HepG2 (cell line): ENCODE results near the gene BCAM. TPM values are rescaled to one million over a fixed set of nuclear protein-coding genes. Genes with fewer than 3 reads are reported as not detected.

ENCODE experiments used
- DMAP1 ChIP-seq: IDR thresholded peaks from 2 replicates; pipeline ENCODE4 v1.6.1; 2016
- EP300 ChIP-seq, 3 experiments: sonication (generic) in 1 of 3; formaldehyde crosslinking in 1 of 3; IDR thresholded peaks; 2 replicates each; pipeline versions ENCODE4 v1.5.1 to v1.6.1; 2011 to 2020; ENCODE audit warnings: low read depth in 2 of 3, low read length in 2 of 3, borderline replicate concordance in 1 of 3, improper control_type of control experiment in 1 of 3, mild to moderate bottlenecking in 1 of 3, missing genetic modification reagents in 1 of 3, moderate library complexity in 1 of 3
- HMGXB3 ChIP-seq: sonication (generic); formaldehyde crosslinking; IDR thresholded peaks from 2 replicates; pipeline ENCODE4 v1.4.0; 2020; ENCODE audit warnings: missing genetic modification reagents, borderline replicate concordance
- KDM5B ChIP-seq: sonication (generic); formaldehyde crosslinking; IDR thresholded peaks from 2 replicates; pipeline ENCODE4 v1.4.0; 2020; ENCODE audit warnings: missing genetic modification reagents, mild to moderate bottlenecking, borderline replicate concordance
- KLF16 ChIP-seq, 2 experiments: sonication (generic) in 1 of 2; formaldehyde crosslinking in 1 of 2; IDR thresholded peaks; 2 replicates each; pipeline versions ENCODE4 v1.6.1 to v1.8.0; 2016 to 2023; ENCODE audit warnings: missing genetic modification reagents in 2 of 2, missing compliant biosample characterization in 1 of 2
- MXD4 ChIP-seq: IDR thresholded peaks from 2 replicates; pipeline ENCODE4 v1.6.1; 2016; ENCODE audit warnings: mild to moderate bottlenecking, missing biosample characterization, missing genetic modification reagents
- NR2F2 ChIP-seq: IDR thresholded peaks from 2 replicates; pipeline ENCODE4 v1.6.1; 2012; ENCODE audit warnings: low read depth, inconsistent platforms, borderline replicate concordance
- PITX1 ChIP-seq: sonication (generic); formaldehyde crosslinking; IDR thresholded peaks from 2 replicates; pipeline ENCODE4 v1.5.1; 2020; ENCODE audit warnings: mild to moderate bottlenecking, missing genetic modification reagents
- ZMYM2 ChIP-seq: sonication (generic); formaldehyde crosslinking; IDR thresholded peaks from 2 replicates; pipeline ENCODE4 v1.8.0; 2022; ENCODE audit warnings: mild to moderate bottlenecking, missing genetic modification reagents
- ZNF205 ChIP-seq: IDR thresholded peaks from 2 replicates; pipeline ENCODE4 v1.6.1; 2018; ENCODE audit warnings: missing biosample characterization, missing genetic modification reagents
- ZNF230 ChIP-seq: sonication (generic); formaldehyde crosslinking; IDR thresholded peaks from 2 replicates; pipeline ENCODE4 v1.4.0; 2020; ENCODE audit warnings: mild to moderate bottlenecking, missing genetic modification reagents
- ZNF580 ChIP-seq: IDR thresholded peaks from 2 replicates; pipeline ENCODE4 v1.6.1; 2016; ENCODE audit warnings: low read depth, borderline replicate concordance
- ZNF639 ChIP-seq: conservative IDR thresholded peaks from 2 replicates; pipeline ENCODE4 v1.6.1; 2018; ENCODE audit warnings: missing genetic modification reagents
- polyA plus RNA-seq, 8 experiments: library from polyadenylated mRNA; depleted of rRNA in 3 of 8; stranded (reverse) in 7 of 8; unstranded in 1 of 8; fragments of >200 nt; fragmentation: Illumina TruSeq in 4 of 8; extraction: Trizol in 4 of 8; gene quantifications; 2 replicates each; pipeline versions ENCODE4 v1.2.1 to v1.2.3, GENCODE V29; 2011 to 2016; ENCODE audit warnings: low read depth in 4 of 8, missing spikeins in 1 of 8, mixed read lengths in 1 of 8; ENCODE audit not compliant: insufficient read depth in 1 of 8
- total RNA-seq, 5 experiments: library from RNA; depleted of rRNA; stranded (reverse); fragments of >200 nt; fragmentation: Illumina TruSeq; extraction: Trizol; gene quantifications; 2 replicates each; pipeline ENCODE4 v1.2.3, GENCODE V29; 2016; ENCODE audit warnings: low read depth in 1 of 5
- TF ChIP-seq, protein P1 (sequence below): sonication (generic); formaldehyde crosslinking; conservative IDR thresholded peaks from 2 replicates; pipeline ENCODE4 v1.8.0; 2022; ENCODE audit warnings: missing genetic modification reagents
- TF ChIP-seq, protein P2 (sequence below): sonication (generic); formaldehyde crosslinking; IDR thresholded peaks from 2 replicates; pipeline ENCODE4 v1.8.0; 2022; ENCODE audit warnings: missing genetic modification reagents, mild to moderate bottlenecking, moderate library complexity, borderline replicate concordance
- TF ChIP-seq, protein P3 (sequence below): sonication (generic); formaldehyde crosslinking; IDR thresholded peaks from 2 replicates; pipeline ENCODE4 v1.8.1; 2022; ENCODE audit warnings: mild to moderate bottlenecking, missing genetic modification reagents

The BCAM gene
- total and polyA plus RNA-seq, 2 of the 13 experiments (the other 11 are each of a cell fraction or from before 2014, with no cell fraction given), result 51.2 to 62.7 TPM

- TF ChIP-seq, protein P1, sequence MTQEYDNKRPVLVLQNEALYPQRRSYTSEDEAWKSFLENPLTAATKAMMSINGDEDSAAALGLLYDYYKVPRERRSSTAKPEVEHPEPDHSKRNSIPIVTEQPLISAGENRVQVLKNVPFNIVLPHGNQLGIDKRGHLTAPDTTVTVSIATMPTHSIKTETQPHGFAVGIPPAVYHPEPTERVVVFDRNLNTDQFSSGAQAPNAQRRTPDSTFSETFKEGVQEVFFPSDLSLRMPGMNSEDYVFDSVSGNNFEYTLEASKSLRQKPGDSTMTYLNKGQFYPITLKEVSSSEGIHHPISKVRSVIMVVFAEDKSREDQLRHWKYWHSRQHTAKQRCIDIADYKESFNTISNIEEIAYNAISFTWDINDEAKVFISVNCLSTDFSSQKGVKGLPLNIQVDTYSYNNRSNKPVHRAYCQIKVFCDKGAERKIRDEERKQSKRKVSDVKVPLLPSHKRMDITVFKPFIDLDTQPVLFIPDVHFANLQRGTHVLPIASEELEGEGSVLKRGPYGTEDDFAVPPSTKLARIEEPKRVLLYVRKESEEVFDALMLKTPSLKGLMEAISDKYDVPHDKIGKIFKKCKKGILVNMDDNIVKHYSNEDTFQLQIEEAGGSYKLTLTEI (CRISPR knock-in tag), result no peak
- TF ChIP-seq, protein P2, sequence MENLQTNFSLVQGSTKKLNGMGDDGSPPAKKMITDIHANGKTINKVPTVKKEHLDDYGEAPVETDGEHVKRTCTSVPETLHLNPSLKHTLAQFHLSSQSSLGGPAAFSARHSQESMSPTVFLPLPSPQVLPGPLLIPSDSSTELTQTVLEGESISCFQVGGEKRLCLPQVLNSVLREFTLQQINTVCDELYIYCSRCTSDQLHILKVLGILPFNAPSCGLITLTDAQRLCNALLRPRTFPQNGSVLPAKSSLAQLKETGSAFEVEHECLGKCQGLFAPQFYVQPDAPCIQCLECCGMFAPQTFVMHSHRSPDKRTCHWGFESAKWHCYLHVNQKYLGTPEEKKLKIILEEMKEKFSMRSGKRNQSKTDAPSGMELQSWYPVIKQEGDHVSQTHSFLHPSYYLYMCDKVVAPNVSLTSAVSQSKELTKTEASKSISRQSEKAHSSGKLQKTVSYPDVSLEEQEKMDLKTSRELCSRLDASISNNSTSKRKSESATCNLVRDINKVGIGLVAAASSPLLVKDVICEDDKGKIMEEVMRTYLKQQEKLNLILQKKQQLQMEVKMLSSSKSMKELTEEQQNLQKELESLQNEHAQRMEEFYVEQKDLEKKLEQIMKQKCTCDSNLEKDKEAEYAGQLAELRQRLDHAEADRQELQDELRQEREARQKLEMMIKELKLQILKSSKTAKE, result peak; percentile 62; the same call in 1 of the 2 replicates
- peak; percentile 89 for TF ChIP-seq ZMYM2 (CRISPR knock-in tag)
- TF ChIP-seq MXD4, result peak; percentile 40; the same call in 1 of the 2 replicates
- no peak for TF ChIP-seq ZNF639 (CRISPR knock-in tag)
- TF ChIP-seq, protein P3, sequence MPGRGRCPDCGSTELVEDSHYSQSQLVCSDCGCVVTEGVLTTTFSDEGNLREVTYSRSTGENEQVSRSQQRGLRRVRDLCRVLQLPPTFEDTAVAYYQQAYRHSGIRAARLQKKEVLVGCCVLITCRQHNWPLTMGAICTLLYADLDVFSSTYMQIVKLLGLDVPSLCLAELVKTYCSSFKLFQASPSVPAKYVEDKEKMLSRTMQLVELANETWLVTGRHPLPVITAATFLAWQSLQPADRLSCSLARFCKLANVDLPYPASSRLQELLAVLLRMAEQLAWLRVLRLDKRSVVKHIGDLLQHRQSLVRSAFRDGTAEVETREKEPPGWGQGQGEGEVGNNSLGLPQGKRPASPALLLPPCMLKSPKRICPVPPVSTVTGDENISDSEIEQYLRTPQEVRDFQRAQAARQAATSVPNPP (CRISPR knock-in tag), result no peak
- peak; percentile 39; the same call in 1 of the 2 replicates for TF ChIP-seq ZNF230
- peak; percentile 46; the same call in 1 of the 2 replicates for TF ChIP-seq NR2F2
- TF ChIP-seq PITX1, result peak; percentile 72
- no peak for TF ChIP-seq EP300 (IDR thresholded peaks at IDR 0.05; ENCODE audit: low read depth in 2 of 2, low read length in 2 of 2)
- no peak for TF ChIP-seq EP300 (CRISPR knock-in tag; IDR thresholded peaks at IDR 0.05; ENCODE audit: borderline replicate concordance)
- no peak; a peak in 2 of 4 replicates for TF ChIP-seq KLF16 (CRISPR knock-in tag; IDR thresholded peaks at IDR 0.05)
- peak; percentile 41; the same call in 1 of the 2 replicates for TF ChIP-seq ZNF205 (CRISPR knock-in tag)
- no peak; the same call in 1 of the 2 replicates for TF ChIP-seq ZNF580 (CRISPR knock-in tag)
- TF ChIP-seq DMAP1 (CRISPR knock-in tag), result peak; percentile 53; the same call in 1 of the 2 replicates
- TF ChIP-seq HMGXB3 (CRISPR knock-in tag), result no peak
- peak; percentile 25; the same call in 1 of the 2 replicates for TF ChIP-seq KDM5B
These were observed 36.9 kb downstream of the BCAM start, which contains the start of gene NECTIN2 (continued) for GRCh38 chr19:44845612-44846454.
